GM13977 (cell line): ENCODE results near the gene DRC1.

Source experiments
- DNase-seq: peaks from one replicate; pipeline ENCODE4 v3.0.0; 2012; ENCODE audit warnings: low spot score
- in situ Hi-C: fragments of 300-500 bp; cut with MboI; formaldehyde crosslinking; loops from one replicate; pipeline ENCODE4 v1.12.0; 2022; ENCODE audit warnings: low sequenced_read_pairs, low pct_unique_long_range_greater_than_20kb, mixed read lengths, inconsistent platforms; ENCODE audit not compliant: unreplicated experiment
- TF ChIP-seq, protein P1 (sequence below): IDR thresholded peaks from 2 replicates; pipeline ENCODE4 v1.5.1; 2012; ENCODE audit warnings: mild to moderate bottlenecking, control low read depth; ENCODE audit not compliant: insufficient read depth; ENCODE audit errors: extremely low read depth, missing control alignments

The DRC1 gene

GRCh38 chr2:26469955-26470354, 68.2 kb downstream of the DRC1 start:
- in situ Hi-C loops = loop anchor here (25.0 kb wide), 1 partner anchor 508 kb away; no protein-coding TSS in a partner anchor
- TF ChIP-seq, protein P1, sequence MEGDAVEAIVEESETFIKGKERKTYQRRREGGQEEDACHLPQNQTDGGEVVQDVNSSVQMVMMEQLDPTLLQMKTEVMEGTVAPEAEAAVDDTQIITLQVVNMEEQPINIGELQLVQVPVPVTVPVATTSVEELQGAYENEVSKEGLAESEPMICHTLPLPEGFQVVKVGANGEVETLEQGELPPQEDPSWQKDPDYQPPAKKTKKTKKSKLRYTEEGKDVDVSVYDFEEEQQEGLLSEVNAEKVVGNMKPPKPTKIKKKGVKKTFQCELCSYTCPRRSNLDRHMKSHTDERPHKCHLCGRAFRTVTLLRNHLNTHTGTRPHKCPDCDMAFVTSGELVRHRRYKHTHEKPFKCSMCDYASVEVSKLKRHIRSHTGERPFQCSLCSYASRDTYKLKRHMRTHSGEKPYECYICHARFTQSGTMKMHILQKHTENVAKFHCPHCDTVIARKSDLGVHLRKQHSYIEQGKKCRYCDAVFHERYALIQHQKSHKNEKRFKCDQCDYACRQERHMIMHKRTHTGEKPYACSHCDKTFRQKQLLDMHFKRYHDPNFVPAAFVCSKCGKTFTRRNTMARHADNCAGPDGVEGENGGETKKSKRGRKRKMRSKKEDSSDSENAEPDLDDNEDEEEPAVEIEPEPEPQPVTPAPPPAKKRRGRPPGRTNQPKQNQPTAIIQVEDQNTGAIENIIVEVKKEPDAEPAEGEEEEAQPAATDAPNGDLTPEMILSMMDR = no peak
- DNase-seq = no peak

- no peak for DNase-seq
- TF ChIP-seq, protein P1 = no peak
- in situ Hi-C loops = loop anchor here (25.0 kb wide), 1 partner anchor 508 kb away; no protein-coding TSS in a partner anchor
Measured at GRCh38 chr2:26470601-26471260, 69.0 kb downstream of the DRC1 start.

- in situ Hi-C loops = loop anchor here (25.0 kb wide), 1 partner anchor 509 kb away; no protein-coding TSS in a partner anchor
- DNase-seq = no peak
- TF ChIP-seq, protein P1 = no peak
Measured at GRCh38 chr2:26471289-26471688, 69.6 kb downstream of the DRC1 start.

GRCh38 chr2:26471766-26472706, 70.3 kb downstream of the DRC1 start:
- in situ Hi-C loops = loop anchor here (25.0 kb wide), 1 partner anchor 510 kb away; no protein-coding TSS in a partner anchor
- no peak for DNase-seq
- TF ChIP-seq, protein P1 = no peak

- TF ChIP-seq, protein P1 = no peak
- DNase-seq = no peak
- in situ Hi-C loops = loop anchor here (25.0 kb wide), 1 partner anchor 511 kb away; no protein-coding TSS in a partner anchor
Measured at GRCh38 chr2:26472821-26473655, 71.3 kb downstream of the DRC1 start.

DNA sequence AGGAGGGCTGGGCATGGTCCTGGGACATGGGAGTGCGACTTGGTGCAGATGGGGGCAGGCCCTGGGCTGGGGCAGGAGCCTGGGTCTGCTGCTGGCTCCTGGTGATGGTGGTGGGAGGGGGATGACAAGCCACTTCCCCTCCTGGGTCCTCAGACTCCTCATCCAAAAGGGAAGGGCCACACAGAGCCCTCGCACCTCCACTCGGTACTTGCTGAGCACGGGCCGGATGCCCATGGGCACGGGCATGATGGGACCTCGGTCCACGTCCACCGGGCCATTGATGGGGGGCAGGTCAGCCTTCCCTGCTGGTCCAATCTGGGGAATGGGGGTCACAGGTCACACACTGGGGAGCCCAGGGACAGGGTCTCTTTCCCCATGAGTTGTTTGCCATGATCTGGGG, 72.1 kb downstream of the DRC1 start:
- TF ChIP-seq, protein P1 = no peak
- no peak for DNase-seq
- in situ Hi-C loops = loop anchor here (25.0 kb wide), 1 partner anchor 511 kb away; no protein-coding TSS in a partner anchor
